COR-L47 (cell line): ENCODE results near the gene CASK.
"Not testable (repeated sequence)": the region's sequence is repeated elsewhere in the genome, so short reads cannot be mapped to it uniquely, and the experiment has no call there.

ENCODE experiments used
- DNase-seq: peaks from one replicate; lab custom pipeline; 2025; lab: John Stamatoyannopoulos, UW

The CASK gene

DNA sequence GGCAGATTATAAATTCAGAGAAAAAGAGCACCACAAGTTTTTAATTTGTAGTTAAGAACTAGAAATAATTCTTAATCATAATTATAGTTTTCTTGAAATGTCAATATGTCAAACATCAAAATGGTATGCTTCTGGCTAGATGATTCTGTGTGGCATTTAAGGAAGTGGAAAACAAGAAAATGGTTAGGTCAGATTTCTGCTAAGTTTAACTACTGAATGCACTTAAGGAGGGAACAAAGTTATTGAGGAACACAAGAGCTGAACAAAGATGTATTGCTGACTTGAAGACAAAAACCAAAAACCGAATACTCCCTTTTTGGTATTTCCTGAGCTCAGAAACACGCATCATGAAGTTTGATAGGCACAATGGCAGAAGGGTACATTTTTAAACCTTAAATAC is 293.3 kb downstream of the CASK start:
- no peak for DNase-seq

DNA sequence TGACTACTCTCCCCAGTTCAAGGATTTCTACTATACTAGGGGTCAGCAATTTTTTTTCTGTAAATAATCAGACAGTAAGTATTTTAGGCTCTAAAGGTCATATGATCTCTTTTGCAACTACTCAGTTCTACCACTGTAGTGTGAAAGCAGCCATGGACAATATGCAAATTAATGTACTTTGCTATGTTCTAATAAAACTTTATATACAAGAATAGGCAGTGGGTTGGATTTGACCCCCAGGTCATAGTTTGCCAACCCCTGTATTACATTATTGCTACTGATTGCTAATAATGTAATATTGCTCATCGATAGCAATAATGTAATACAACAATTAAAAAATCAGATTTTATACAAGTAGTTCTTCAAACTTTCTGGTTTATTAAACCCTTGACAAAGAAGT is 293.8 kb downstream of the CASK start:
- DNase-seq = no peak

DNA sequence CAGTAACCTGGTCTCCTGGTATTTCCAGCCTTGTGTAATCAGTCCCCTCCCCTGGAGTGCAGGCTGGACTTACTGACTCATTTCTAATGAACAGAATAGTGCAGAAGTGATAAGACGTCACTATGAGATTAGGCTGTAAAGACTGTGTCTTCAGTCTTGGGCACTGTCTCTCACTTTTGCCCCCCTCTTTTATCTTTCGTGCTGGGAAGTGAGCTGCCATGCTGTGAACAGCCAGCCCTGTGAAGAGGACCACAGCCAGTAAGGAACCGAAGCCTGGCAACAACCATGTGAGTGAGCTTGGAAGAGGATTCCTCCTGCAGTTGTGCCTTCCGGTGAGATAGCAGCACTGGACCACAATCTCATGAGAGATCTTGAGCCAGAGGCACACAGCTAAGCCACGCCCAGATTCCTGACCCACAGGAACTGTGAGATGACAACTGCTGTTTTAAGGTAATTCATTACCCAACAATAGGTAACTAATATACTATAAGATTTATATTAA is 302.1 kb downstream of the CASK start:
- no peak for DNase-seq

DNA sequence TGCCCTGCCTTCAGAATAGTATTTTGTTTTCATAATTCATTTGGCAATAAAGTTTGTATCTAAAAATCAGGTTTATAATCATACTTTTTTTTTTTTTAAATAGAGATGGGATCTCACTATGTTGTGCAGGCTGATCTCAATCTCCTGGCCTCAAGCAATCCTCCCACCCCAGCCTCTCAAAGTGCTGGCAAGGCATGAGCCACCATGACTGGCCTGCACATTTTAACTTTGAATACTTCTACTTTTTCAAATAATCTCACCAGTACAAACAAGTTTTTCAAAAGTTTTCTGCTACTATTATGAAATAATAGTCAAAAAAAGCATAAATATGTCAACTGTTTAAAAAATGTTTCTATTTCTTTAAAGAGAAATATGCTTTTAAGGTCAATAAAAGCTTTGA is 304.1 kb downstream of the CASK start:
- DNase-seq = no peak

DNA sequence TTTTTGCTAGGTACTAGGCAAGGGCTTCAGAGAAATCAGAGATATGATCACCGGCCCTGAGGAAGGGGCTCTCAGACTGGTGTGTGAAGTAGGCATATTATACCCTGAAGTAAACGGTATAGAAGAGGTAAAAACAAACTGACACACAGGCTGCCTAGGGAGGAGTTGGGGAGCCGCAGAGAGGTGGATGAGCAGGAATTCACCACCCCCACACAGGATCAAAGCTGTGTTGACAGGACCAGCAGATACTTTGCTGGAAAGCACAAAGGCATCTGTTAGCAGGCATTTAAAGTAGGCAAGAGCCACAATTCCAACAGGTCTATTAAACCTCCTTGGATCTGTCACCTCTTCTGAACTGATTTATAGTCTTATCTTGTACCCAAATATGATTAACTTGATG is 306.4 kb downstream of the CASK start:
- DNase-seq = no peak

DNA sequence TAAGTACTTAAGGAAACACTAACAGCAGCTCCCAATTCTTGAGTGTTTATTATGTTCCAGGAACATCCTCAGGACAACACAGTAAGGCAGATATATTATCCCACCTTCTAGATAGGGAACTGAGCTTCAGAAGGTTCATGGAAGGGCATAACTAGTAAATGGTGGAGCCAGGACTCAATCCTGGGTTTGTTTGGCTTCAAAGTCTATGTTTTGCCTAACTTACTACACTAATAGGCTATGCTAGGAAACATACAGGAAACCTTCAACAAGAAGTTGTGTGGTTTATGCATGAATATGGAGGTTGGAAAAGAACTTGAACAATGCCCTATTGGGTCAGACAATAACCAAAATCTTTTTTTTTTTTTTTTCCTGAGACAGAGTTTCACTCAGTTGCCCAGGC is 307.1 kb downstream of the CASK start:
- no peak for DNase-seq

DNA sequence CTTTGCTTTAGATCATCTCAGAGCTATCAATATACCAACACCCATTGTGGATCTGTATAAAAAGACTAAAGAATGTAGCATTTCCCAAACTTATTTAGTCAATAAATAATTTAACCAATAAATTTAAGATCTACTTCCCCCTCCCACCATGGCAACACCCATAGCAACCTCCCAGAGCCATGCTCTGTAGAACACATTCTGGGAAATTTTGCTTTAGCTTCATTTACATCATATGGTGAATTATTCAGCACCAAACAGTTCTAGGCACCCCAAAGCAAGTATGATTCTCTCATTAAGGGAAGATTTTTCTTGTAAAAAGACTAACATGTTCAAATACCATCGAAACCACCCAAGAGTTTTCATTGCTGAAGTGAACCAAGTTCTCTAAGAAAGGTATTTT is 315.1 kb downstream of the CASK start:
- no peak for DNase-seq

DNA sequence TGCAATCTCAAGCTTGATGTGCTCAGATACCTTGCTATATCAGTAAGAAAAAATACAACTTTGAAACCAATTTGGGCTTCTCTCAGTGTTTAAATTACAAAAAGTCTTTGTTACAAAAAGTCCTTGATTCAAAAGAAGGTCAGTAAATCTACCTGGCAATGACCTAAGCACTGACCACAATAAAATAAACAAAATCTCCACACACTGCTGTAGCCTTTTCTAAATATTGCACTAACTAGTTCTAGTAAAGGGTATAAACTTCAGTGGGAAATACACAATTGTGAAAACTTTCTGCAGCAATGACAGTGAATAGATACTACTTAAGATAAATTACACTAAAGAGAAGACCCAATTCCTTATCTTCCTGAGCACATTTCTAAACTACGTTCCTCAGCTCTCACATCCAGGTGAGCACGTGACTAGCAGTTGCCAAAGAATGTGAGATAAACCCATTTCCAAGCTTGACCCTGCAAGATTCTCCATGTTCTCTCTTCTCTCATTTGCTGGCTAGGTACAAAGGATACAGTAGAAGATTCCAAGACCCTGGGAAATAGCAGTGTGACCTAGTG is 316.0 kb downstream of the CASK start:
- DNase-seq = no peak

DNA sequence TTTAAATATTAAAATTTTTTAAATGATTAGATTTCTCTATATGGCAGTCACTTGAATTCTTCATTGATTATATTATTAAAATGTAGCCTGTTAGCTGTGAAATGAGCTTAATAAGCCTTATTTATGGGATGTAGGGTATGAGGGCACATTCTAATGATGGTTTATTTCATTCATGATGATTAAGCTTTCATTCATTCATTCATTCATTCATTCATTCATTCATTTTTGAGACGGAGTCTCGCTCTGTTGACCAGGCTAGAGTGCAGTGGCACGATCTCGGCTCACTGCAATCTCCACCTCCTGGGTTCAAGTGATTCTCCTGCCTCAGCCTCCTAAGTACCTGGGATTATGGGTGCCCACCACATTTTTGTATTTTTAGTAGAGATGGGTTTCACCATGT is 317.3 kb downstream of the CASK start:
- not testable (repeated sequence) for DNase-seq

DNA sequence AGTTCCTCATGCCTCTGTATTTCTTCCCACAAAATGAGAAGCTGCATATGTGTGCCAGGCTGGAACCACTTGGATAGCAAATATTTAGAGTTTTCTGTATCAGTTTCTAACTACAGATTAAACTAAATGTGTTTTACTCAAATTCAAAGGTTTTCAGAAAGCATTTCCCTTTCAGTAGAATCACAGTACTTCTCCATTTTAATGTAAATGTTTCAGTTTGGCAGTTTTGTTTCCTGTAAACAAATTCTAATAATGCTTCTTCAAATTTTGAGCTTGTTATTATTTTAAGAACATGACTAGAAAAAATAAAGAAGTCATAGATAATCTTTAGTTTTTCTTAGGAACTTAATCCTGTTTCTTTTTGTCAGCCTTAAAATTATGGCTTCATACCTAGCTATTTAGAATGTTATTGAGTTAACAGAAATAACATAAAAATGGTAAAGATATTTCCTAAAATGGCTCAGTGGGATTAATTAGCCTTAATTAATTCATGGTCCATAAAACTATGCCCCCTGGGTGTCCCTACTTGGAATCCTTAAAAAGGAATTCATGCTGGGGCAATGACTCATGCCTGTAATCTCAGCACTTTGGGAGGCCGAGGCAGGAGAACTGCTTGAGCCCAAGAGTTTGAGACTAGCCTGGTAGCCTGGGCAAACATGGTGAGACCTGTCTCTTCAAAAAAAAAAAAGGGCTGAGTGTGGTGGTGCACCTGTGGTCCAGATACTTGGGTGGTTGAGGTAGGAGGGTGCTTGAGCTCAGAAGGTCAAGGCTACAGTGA is 318.4 kb downstream of the CASK start:
- no peak for DNase-seq

DNA sequence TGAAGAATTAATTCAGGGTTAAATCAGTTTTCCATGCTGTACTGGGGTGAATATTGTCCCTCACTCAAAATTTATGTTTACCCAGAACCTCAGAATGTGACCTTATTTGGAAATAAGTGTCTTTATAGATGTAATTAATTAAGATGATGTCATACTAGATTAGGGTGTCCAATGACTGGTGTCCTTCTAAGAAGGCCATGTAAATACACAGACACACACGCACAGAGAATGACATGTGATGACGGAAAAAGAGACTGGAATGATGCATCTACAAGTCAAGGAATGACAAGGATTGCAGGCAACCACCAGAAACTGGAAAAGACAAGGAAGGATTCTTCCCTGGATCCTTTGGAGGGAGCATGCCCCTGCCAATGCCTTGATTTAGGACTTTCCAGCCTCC is 319.2 kb downstream of the CASK start:
- DNase-seq = no peak

DNA sequence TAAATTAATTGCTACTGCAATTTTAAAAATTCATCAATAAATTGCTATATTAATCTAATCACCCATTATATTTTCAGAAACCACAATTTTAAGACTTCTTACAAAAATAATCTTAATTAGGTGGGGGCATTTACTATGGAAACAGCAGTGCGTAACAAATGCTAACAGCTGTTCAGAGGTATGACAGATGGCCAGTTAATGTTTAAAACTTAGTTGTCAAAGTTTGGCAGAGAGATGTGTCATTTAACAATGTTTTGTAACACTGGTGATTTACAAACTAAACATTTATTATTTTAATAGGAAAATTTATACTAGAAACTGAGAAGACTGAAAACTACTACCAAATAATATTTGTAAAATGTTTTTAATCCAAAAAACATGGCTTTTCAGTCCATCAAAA is 319.8 kb downstream of the CASK start:
- no peak for DNase-seq

DNA sequence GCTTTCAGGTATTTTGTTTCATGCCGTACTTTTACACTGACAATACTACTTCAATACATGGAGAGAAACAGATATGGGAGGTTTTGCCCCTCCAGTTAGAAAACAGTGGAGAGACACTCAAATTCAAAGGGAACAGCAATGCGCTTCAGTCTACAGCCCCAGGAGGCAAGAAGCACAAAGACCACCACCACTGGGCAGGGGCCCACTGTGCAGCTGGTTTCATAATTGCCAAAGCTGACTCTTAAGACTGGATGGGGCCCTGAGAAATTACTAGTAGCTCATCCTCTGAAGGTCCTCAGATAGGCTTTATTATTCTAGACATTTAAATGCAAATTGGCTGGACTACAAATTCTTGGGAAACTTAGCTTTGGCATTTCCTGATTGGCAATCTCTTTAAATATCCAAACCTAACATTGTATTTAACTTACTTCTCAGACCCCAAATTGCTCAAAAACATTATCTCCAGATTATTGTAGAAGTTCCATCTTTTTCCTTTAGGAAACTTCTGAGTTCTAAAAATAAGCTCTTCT is 320.5 kb downstream of the CASK start:
- DNase-seq = no peak

DNA sequence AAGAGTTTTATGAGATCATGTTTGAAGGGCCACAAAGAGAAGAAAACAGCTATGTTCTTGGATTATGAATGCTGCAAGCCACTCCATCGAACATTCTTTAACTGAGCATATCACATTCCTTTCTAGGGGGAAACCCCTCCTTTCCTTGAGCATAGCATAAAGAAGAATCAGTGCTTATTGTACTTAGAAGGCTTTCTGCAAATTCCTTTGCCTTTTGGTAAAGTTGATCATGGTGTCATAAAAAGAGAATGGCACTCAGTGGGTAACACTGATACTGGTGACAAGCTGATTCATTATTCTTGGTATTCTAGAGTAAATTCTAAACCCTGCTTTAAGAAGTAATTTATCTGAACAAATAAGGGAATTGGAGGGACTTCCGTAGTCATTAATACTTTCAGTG is 323.1 kb downstream of the CASK start:
- DNase-seq = no peak

DNA sequence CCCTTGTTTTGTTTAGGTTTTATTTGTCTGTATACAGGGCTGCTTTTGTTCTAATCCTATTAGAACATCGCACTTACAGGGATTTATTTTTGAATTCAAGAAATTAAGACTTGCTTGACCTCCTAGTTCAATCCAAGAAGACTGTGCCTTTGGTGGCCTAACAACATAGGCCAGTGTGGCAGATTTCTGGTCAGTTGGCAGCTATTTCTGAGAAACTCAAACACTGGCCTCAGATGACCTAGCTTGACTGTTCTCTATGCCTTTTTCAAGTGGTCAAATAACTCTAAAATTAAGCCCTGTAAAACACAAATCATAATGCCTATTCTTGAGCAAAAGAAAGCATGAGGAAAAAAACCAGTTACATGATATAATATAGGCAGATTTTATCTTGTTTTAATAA is 323.8 kb downstream of the CASK start:
- no peak for DNase-seq

DNA sequence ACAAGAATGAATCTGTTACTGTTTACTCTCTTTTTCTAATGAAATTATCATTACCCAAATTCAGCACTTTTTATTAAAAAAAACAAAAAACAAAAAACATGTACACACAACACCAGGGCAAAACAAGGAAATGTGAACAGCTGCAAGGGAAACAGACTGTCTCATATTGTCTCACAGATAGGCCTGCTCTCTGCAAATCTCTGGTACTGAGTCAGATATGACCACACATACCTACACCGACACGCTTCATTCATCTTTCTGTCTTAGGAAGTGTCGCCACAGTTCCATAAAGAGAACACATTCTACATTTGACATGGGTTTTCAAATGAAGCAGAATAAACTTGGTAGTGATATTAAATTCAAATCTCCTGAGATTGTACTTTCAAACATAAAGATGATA is 326.8 kb downstream of the CASK start:
- no peak for DNase-seq

DNA sequence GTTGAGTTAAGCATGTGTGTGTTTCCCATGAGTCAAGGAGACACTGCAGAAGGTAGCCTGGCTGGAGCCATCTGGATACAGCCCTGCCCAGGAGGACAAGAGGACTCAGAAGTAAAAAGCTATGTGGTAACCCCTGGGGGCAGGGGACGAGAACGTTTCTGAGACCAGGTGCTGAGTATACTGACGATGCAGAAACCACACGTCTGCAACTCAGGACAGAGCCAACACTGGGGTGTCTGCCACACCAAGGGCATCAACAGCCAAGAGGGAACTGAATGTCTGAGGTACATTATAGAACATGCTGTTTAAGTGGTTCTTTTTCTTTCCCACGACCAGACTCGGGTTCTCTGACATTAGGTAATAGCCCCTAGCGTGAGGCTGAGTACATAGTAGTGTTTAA is 328.7 kb downstream of the CASK start:
- DNase-seq = no peak

DNA sequence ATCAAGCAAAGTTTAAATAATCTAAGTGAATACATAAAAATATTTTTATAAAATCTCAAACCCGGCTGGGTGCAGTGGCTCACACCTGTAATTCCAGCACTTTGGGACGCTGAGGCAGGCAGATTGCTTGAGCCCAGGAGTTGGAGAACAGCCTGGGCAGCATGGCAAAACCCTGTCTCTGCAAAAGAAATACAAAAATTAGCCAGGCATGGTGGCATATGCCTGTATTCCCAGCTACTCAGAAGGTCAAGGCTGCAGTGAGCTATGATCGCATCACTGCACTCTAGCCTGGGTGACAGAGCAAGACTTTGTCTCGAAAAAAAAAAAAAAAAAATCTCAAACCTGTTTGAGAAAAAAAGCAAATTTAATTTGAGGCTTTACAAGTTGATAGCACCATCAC is 331.4 kb downstream of the CASK start:
- no peak for DNase-seq

DNA sequence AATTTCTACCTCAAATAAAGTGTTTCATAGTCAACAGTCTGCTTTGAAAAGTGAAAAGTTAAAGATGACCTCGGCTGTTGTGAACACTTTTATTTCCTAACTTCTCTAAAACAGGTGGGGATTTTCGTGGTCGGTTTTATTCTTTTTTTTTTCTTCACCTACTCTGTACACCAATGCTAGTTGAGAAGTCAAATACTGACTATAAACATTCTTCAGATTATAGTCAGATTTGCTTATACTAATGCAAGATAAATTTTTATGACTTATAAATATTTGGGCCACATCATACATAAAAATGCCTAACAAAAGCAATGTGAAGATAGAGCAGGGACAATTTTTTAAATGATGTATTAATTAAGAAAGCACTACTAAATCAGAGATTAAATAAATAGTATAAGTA is 332.7 kb downstream of the CASK start:
- DNase-seq = no peak

DNA sequence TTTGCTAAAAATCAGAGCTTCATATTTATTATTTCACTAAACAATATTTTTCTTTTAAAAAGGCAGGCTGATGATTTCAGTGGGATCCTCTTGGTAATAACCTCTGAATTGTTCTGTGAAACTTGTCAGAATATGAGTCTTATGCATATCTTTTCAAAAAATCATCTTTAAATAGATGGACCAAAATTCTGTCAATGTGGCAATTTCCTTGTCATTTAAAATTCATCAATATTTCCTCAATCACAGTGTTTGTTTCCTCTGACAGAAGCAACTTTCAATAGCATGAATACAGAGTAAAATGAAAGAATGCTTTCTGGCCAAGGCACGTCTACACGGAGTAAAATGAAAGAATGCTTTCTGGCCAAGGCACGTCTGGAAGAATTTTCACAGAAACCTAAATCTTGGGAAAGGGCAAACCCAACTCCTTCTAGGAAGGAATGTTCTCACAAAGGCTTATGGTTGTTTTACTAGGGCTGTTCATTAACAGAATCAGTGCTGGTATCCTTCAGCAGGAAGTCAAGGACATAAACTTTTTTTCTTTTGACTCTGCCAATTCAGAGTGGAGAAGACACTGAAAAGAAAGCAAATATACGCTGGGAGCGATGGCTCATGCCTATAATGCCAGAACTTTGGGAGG is 333.6 kb downstream of the CASK start:
- no peak for DNase-seq

DNA sequence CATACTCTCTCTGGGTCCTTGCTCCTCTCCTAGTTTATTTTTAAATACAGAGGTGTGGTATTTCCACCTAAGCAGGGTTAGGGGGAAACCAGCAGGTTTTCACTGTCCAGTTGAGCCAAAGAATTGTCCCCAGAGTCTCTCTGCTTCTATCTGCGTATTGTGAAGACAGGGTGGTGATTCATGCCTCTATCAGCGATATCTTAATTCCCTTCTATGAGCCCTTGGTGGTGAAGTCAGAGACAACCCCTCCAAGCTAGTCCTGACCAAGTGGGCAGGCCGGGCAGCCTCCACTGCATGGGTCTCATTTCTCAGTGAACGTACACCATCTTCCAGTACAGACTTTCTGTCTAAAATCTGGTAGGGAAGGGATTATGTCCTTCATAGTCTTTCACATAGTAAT is 335.1 kb downstream of the CASK start:
- DNase-seq = no peak

DNA sequence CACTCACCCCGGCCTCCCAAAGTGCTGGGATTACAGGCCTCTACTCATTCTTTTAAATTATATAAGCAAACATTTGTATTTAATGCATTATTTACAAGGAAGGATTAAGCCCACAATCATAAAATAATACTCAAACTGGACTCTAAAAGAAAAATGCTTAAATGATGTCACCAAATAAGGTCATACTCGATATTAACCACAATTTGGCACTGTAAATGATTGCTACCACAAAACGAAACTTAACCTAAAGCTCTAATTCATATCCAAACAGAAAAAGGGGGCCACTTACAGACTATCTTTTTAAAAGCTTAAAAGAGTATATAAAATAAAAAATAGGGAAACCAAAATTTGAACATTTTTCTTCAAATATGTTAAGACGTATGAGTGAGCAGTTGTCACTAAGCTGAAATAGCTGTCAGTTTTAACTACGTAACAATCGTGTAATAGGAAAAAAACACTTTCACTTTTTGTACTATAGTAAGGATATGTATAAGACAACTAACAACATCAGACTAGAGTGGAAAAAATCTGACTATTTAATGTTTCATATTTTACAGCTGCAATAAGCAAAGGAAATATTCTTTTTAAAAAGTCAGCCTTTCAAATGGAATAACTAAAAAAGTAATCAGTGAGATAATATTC is 342.8 kb downstream of the CASK start:
- no peak for DNase-seq

DNA sequence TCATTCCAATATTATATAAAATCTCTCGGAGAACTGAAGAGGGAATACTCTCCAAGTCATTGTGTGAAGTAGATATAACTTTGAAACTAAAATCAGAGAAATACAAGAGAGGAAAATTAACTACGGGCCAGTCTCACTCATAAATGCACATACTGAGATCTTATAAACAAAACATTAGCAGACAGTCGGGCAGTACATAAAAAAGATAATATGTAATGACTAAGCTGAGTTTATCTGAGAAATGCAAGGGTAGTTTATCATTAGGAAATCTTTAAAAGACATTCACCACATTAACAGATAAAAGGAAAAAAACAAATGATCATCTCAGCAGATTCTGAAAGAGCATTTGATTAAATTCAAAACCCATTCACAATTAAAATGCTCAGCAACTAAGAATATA is 359.5 kb downstream of the CASK start:
- no peak for DNase-seq
